Ovary (tissue), 3 donors: ENCODE data around the gene TMEM14A.

Experiments
- CTCF ChIP-seq, 3 donors: fragments of 450-650 bp in 2 of 3; fragments of 200-600 bp in 1 of 3; IDR thresholded peaks; one replicate each; pipeline versions ENCODE4 v1.5.1 to v1.8.0; 2016 to 2022; ENCODE audit warnings: antibody characterized with exemption in 3 of 3, mild to moderate bottlenecking in 1 of 3
- EP300 ChIP-seq: sonication (generic); formaldehyde crosslinking; IDR thresholded peaks from one replicate; pipeline ENCODE4 v1.6.1; 2017; ENCODE audit warnings: antibody characterized with exemption
- POLR2A ChIP-seq: fragments of 450-650 bp; IDR thresholded peaks from one replicate; pipeline ENCODE4 v1.6.1; 2017; ENCODE audit warnings: antibody characterized with exemption, mild to moderate bottlenecking, moderate library complexity
- donor health status: DM: no; HTN: no; CAD: no.

GRCh38 chr6:52634211-52634610, 36.7 kb upstream of the TMEM14A start:
- TF ChIP-seq CTCF (IDR thresholded peaks at IDR 0.05) = no peak
- no peak for TF ChIP-seq POLR2A
- no peak for TF ChIP-seq EP300
